ENCODE measurements around the gene RGCC.

The RGCC gene

DNA sequence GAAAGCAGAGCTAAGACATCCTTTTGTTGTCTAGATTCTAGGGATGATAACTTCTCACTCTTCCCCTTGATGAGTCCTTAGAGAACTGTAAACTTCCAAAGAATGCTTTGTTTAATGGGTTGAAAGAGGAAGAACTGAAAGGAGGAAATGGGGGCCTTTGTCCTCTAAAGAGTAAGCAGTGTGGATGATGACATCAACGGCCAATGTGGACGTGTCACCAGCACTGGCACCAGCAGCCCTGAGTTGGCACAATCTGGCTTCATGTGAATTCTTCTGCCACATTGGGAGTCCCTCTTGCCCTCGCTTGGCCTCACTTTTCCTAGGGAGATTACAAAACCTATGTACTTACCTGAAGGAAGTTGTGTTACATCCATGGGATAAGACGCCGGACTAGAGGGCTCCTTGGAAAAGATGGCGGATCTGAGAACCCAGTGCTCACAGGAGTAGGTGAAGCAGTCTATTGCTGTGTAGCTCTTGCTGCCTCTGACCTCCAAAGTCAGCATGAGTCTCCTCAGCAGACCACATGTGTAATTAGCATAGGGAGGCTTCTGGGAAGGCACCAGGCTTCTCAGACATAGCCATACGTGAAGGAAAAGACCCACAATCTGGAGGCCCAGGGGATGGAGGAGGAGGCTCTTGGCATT, 62.8 kb downstream of the RGCC start:
- DNase-seq, result peak in 1 of 2 donors; percentile 39

All from CD4-positive, alpha-beta T cell treated with Interleukin-1 beta for 1 hour (primary cell).